HepG2 (cell line): Measurements from ENCODE around the gene IRF7. TPM values are rescaled to one million over a fixed set of nuclear protein-coding genes. Genes with fewer than 3 reads are reported as not detected.

Experiments
- CHD4 ChIP-seq: fragments of 200-600 bp; sonication (generic); IDR thresholded peaks from 2 replicates; pipeline ENCODE4 v1.7.0; 2017; ENCODE audit warnings: mild to moderate bottlenecking, low read length, borderline replicate concordance
- DDIT3 ChIP-seq: sonication (generic); formaldehyde crosslinking; IDR thresholded peaks from 2 replicates; pipeline ENCODE4 v1.4.0; 2020; ENCODE audit warnings: mild to moderate bottlenecking, missing genetic modification reagents
- DPF2 ChIP-seq: sonication (generic); formaldehyde crosslinking; IDR thresholded peaks from 2 replicates; pipeline ENCODE4 v1.4.0; 2020; ENCODE audit warnings: mild to moderate bottlenecking, low read depth, missing genetic modification reagents, borderline replicate concordance
- FOXA3 ChIP-seq: IDR thresholded peaks from 2 replicates; pipeline ENCODE4 v1.6.1; 2016; ENCODE audit warnings: missing genetic modification reagents, missing compliant biosample characterization
- HOXA3 ChIP-seq: sonication (generic); formaldehyde crosslinking; IDR thresholded peaks from 2 replicates; pipeline ENCODE4 v1.5.0; 2020; ENCODE audit warnings: missing genetic modification reagents
- MTERF4 ChIP-seq: sonication (generic); formaldehyde crosslinking; IDR thresholded peaks from 2 replicates; pipeline ENCODE4 v1.8.0; 2023; ENCODE audit warnings: mild to moderate bottlenecking, missing genetic modification reagents
- NFIB ChIP-seq: sonication (generic); formaldehyde crosslinking; IDR thresholded peaks from 2 replicates; pipeline ENCODE4 v1.9.0; 2021; ENCODE audit warnings: missing genetic modification reagents, mild to moderate bottlenecking, borderline replicate concordance
- REXO4 ChIP-seq: sonication (generic); formaldehyde crosslinking; IDR thresholded peaks from 2 replicates; pipeline ENCODE4 v1.8.0; 2022; ENCODE audit warnings: missing genetic modification reagents, mild to moderate bottlenecking, borderline replicate concordance
- SKI ChIP-seq: fragments of 450-650 bp; IDR thresholded peaks from one replicate; pipeline ENCODE4 v1.6.1; 2018; ENCODE audit warnings: mild to moderate bottlenecking; ENCODE audit not compliant: partially characterized antibody
- SOX13 ChIP-seq, 3 experiments: fragments of 450-650 bp in 1 of 3; sonication (generic) in 1 of 3; formaldehyde crosslinking in 1 of 3; IDR thresholded peaks in 2 of 3; conservative IDR thresholded peaks in 1 of 3; 2 replicates each; pipeline versions ENCODE4 v1.5.0 to v1.6.1; 2016 to 2020; ENCODE audit warnings: antibody characterized with exemption in 1 of 3, mild to moderate bottlenecking in 1 of 3, missing compliant biosample characterization in 1 of 3, missing genetic modification reagents in 1 of 3, moderate library complexity in 1 of 3
- SRSF4 ChIP-seq: fragments of 200-400 bp; formaldehyde crosslinking; IDR thresholded peaks from one replicate; pipeline ENCODE4 v1.6.1; 2018; ENCODE audit warnings: mild to moderate bottlenecking, low read depth, low read length, moderate library complexity; ENCODE audit not compliant: poor library complexity, severe bottlenecking
- TAF1 ChIP-seq: sonication (generic); formaldehyde crosslinking; IDR thresholded peaks from 2 replicates; pipeline ENCODE4 v1.4.0; 2020; ENCODE audit warnings: missing genetic modification reagents
- TCF12 ChIP-seq, 2 experiments: fragments of 450-650 bp in 1 of 2; sonication (generic) in 1 of 2; formaldehyde crosslinking in 1 of 2; IDR thresholded peaks; 2 replicates each; pipeline versions ENCODE4 v1.6.1 to v1.8.0; 2017 to 2022; ENCODE audit warnings: antibody characterized with exemption in 1 of 2, mild to moderate bottlenecking in 1 of 2, missing genetic modification reagents in 1 of 2, moderate library complexity in 1 of 2
- TOE1 ChIP-seq: sonication (generic); formaldehyde crosslinking; IDR thresholded peaks from 2 replicates; pipeline ENCODE4 v1.4.0; 2020; ENCODE audit warnings: mild to moderate bottlenecking, missing genetic modification reagents
- USF2 ChIP-seq, 2 experiments: sonication (generic) in 1 of 2; formaldehyde crosslinking in 1 of 2; IDR thresholded peaks; 2 replicates each; pipeline versions ENCODE4 v1.5.1 to v1.6.1; 2011 to 2020; ENCODE audit warnings: borderline replicate concordance in 1 of 2, low read depth in 1 of 2, low read length in 1 of 2, mild to moderate bottlenecking in 1 of 2, missing genetic modification reagents in 1 of 2, moderate library complexity in 1 of 2
- ZBTB20 ChIP-seq: sonication (generic); formaldehyde crosslinking; IDR thresholded peaks from 2 replicates; pipeline ENCODE4 v1.8.1; 2023; ENCODE audit warnings: missing genetic modification reagents, low read depth, mild to moderate bottlenecking, borderline replicate concordance
- ZBTB7A ChIP-seq: sonication (generic); formaldehyde crosslinking; IDR thresholded peaks from 2 replicates; pipeline ENCODE4 v1.8.0; 2022; ENCODE audit warnings: mild to moderate bottlenecking, missing genetic modification reagents
- ZNF232 ChIP-seq: sonication (generic); formaldehyde crosslinking; IDR thresholded peaks from 2 replicates; pipeline ENCODE4 v1.4.0; 2020; ENCODE audit warnings: missing genetic modification reagents, borderline replicate concordance
- ZNF337 ChIP-seq: sonication (generic); formaldehyde crosslinking; IDR thresholded peaks from 2 replicates; pipeline ENCODE4 v1.5.1; 2020; ENCODE audit warnings: missing genetic modification reagents, low read depth, mild to moderate bottlenecking, borderline replicate concordance
- ZNF446 ChIP-seq: sonication (generic); formaldehyde crosslinking; IDR thresholded peaks from 2 replicates; pipeline ENCODE4 v1.5.0; 2020; ENCODE audit warnings: mild to moderate bottlenecking, missing genetic modification reagents
- ZNF543 ChIP-seq: sonication (generic); formaldehyde crosslinking; IDR thresholded peaks from 2 replicates; pipeline ENCODE4 v1.4.0; 2020; ENCODE audit warnings: mild to moderate bottlenecking, missing genetic modification reagents
- ZNF546 ChIP-seq: sonication (generic); formaldehyde crosslinking; conservative IDR thresholded peaks from 2 replicates; pipeline ENCODE4 v1.8.1; 2023; ENCODE audit warnings: mild to moderate bottlenecking, missing genetic modification reagents
- ZNF672 ChIP-seq: sonication (generic); formaldehyde crosslinking; IDR thresholded peaks from 2 replicates; pipeline ENCODE4 v1.8.1; 2022; ENCODE audit warnings: missing genetic modification reagents
- polyA plus RNA-seq, 8 experiments: library from polyadenylated mRNA; depleted of rRNA in 3 of 8; stranded (reverse) in 7 of 8; unstranded in 1 of 8; fragments of >200 nt; fragmentation: Illumina TruSeq in 4 of 8; extraction: Trizol in 4 of 8; gene quantifications; 2 replicates each; pipeline versions ENCODE4 v1.2.1 to v1.2.3, GENCODE V29; 2011 to 2016; ENCODE audit warnings: low read depth in 4 of 8, missing spikeins in 1 of 8, mixed read lengths in 1 of 8; ENCODE audit not compliant: insufficient read depth in 1 of 8
- total RNA-seq, 5 experiments: library from RNA; depleted of rRNA; stranded (reverse); fragments of >200 nt; fragmentation: Illumina TruSeq; extraction: Trizol; gene quantifications; 2 replicates each; pipeline ENCODE4 v1.2.3, GENCODE V29; 2016; ENCODE audit warnings: low read depth in 1 of 5
- TF ChIP-seq, protein P1 (sequence below): IDR thresholded peaks from 2 replicates; pipeline ENCODE4 v1.6.1; 2016; ENCODE audit warnings: control low read depth

IRF7 gene
- total and polyA plus RNA-seq, 2 of the 13 experiments (the other 11 are each of a cell fraction or from before 2014, with no cell fraction given), result not detected

- no peak for TF ChIP-seq ZBTB20
- no peak for TF ChIP-seq ZNF337
- TF ChIP-seq FOXA3 (CRISPR knock-in tag), result peak; percentile 87
- no peak for TF ChIP-seq TAF1 (CRISPR knock-in tag)
- no peak for TF ChIP-seq USF2 (IDR thresholded peaks at IDR 0.05; ENCODE audit: low read depth, low read length)
- TF ChIP-seq USF2 (CRISPR knock-in tag; IDR thresholded peaks at IDR 0.05; ENCODE audit: borderline replicate concordance), result no peak
- TF ChIP-seq SRSF4, result no peak
- TF ChIP-seq NFIB (CRISPR knock-in tag), result no peak
- no peak for TF ChIP-seq ZNF232
- no peak for TF ChIP-seq TOE1 (CRISPR knock-in tag)
- no peak for TF ChIP-seq SOX13 (IDR thresholded peaks at IDR 0.05)
- peak in 1 of 2 experiments; percentile 33; a peak in 1 of 4 replicates for TF ChIP-seq SOX13 (CRISPR knock-in tag; conservative IDR thresholded peaks at IDR 0.05 in 1 of 2, IDR thresholded peaks at IDR 0.05 in 1 of 2)
- no peak for TF ChIP-seq ZNF546 (CRISPR knock-in tag)
- no peak for TF ChIP-seq REXO4 (CRISPR knock-in tag)
- TF ChIP-seq DPF2 (CRISPR knock-in tag), result no peak
- peak; percentile 49 for TF ChIP-seq SKI
- TF ChIP-seq DDIT3 (CRISPR knock-in tag), result no peak
- no peak for TF ChIP-seq CHD4
- TF ChIP-seq ZNF543 (CRISPR knock-in tag), result no peak
- TF ChIP-seq ZNF446 (CRISPR knock-in tag), result no peak
- TF ChIP-seq HOXA3, result peak; percentile 60; the same call in 1 of the 2 replicates
- no peak for TF ChIP-seq TCF12 (IDR thresholded peaks at IDR 0.05)
- no peak for TF ChIP-seq TCF12 (CRISPR knock-in tag; IDR thresholded peaks at IDR 0.05)
- TF ChIP-seq ZBTB7A (CRISPR knock-in tag), result 0 out of 2 replicates have a peak, but pooled peaks have one; percentile 64
- TF ChIP-seq ZNF672 (CRISPR knock-in tag), result no peak
- TF ChIP-seq MTERF4 (CRISPR knock-in tag), result no peak
- TF ChIP-seq, protein P1, sequence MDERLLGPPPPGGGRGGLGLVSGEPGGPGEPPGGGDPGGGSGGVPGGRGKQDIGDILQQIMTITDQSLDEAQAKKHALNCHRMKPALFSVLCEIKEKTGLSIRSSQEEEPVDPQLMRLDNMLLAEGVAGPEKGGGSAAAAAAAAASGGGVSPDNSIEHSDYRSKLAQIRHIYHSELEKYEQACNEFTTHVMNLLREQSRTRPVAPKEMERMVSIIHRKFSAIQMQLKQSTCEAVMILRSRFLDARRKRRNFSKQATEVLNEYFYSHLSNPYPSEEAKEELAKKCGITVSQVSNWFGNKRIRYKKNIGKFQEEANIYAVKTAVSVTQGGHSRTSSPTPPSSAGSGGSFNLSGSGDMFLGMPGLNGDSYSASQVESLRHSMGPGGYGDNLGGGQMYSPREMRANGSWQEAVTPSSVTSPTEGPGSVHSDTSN (CRISPR knock-in tag), result no peak
These were observed 39.4 kb upstream of the IRF7 start (continued) for GRCh38 chr11:655036-655726.
